GM23338 (cell line): ENCODE data around the gene CCDC188.

ENCODE experiments used
- CREB1 ChIP-seq: fragments of 250-450 bp; sonication (Bioruptor Pico); IDR thresholded peaks from 2 replicates; pipeline ENCODE4 v1.5.0; 2020; ENCODE audit warnings: low read depth, mild to moderate bottlenecking, moderate library complexity
- CTCF ChIP-seq, 2 experiments: fragments of 200-600 bp in 1 of 2; sonication (generic) in 1 of 2; conservative IDR thresholded peaks; 2 replicates each; pipeline versions ENCODE4 v1.5.1 to v1.6.1; 2016 to 2017; ENCODE audit warnings: antibody characterized with exemption in 2 of 2, low read depth in 2 of 2, mild to moderate bottlenecking in 2 of 2, moderate library complexity in 1 of 2
- ETS1 ChIP-seq: IDR thresholded peaks from 2 replicates; pipeline ENCODE4 v1.6.1; 2016; ENCODE audit warnings: antibody characterized with exemption
- EZH2 ChIP-seq: fragments of 200-600 bp; sonication (generic); IDR thresholded peaks from one replicate; pipeline ENCODE4 v1.8.0; 2017; ENCODE audit warnings: antibody characterized with exemption, mild to moderate bottlenecking, low read depth; ENCODE audit not compliant: unreplicated experiment
- EZH2phosphoT487 ChIP-seq: fragments of 200-600 bp; sonication (generic); IDR thresholded peaks from one replicate; pipeline ENCODE4 v1.8.1; 2018; ENCODE audit warnings: antibody characterized with exemption; ENCODE audit not compliant: unreplicated experiment
- JUNB ChIP-seq: IDR thresholded peaks from one replicate; pipeline ENCODE4 v1.6.1; 2016; ENCODE audit warnings: antibody characterized with exemption; ENCODE audit not compliant: unreplicated experiment
- NANOG ChIP-seq: IDR thresholded peaks from 2 replicates; pipeline ENCODE4 v1.6.1; 2016; ENCODE audit warnings: antibody characterized with exemption, borderline replicate concordance
- POLR2AphosphoS5 ChIP-seq: IDR thresholded peaks from 2 replicates; pipeline ENCODE4 v1.6.1; 2016; ENCODE audit warnings: antibody characterized with exemption, low read depth
- REST ChIP-seq: IDR thresholded peaks from one replicate; pipeline ENCODE4 v1.6.1; 2018; ENCODE audit warnings: antibody characterized with exemption; ENCODE audit not compliant: unreplicated experiment
- ZNF114 ChIP-seq: fragments of 250-450 bp; sonication (Bioruptor Pico); IDR thresholded peaks from 2 replicates; pipeline ENCODE4 v1.5.0; 2020; ENCODE audit warnings: mild to moderate bottlenecking, moderate library complexity

GRCh38 chr22:20112623-20113511, 38.0 kb downstream of the CCDC188 start:
- TF ChIP-seq CTCF (conservative IDR thresholded peaks at IDR 0.05; ENCODE audit: low read depth in 2 of 2) (no peak), EZH2 (no peak), POLR2AphosphoS5 (no peak), EZH2phosphoT487 (no peak), REST (no peak), ETS1 (no peak), JUNB (no peak), ZNF114 (CRISPR knock-in tag) (no peak), NANOG (no peak), CREB1 (no peak)
